Superior temporal gyrus (tissue), 1 donor: ENCODE results near the gene PLEKHA5.

ENCODE experiments used
- DNase-seq: peaks from one replicate; pipeline ENCODE4 v3.0.0-alpha.2; 2016; ENCODE audit errors: extremely low spot score

Gene PLEKHA5

GRCh38 chr12:19130224-19131024 lies 891 bp downstream of the PLEKHA5 start:
- DNase-seq, result peak; percentile 42

DNA sequence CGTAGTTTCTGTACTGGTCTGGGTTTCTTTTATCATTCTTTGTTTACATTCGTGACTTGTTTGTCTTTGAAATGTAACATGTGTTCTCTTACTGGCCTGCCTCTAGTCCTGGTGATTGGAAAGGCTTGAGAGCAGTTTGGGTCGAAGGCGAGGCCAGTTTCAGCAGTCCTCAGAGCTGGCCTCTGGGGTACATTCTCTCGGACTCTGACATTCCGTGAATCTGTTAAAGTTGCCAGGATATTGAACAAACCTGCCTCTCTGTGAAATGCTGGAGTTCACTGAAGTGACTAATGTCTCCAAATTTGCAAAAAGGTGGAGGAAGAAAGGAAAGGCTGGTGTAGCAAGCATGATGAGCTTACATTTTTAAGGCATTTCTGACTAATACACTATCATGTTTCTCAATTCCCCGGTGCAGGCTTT lies 1.5 kb downstream of the PLEKHA5 start:
- DNase-seq, result peak; percentile 60

- no peak for DNase-seq
Measured at GRCh38 chr12:19138551-19138950, 9.0 kb downstream of the PLEKHA5 start.

DNA sequence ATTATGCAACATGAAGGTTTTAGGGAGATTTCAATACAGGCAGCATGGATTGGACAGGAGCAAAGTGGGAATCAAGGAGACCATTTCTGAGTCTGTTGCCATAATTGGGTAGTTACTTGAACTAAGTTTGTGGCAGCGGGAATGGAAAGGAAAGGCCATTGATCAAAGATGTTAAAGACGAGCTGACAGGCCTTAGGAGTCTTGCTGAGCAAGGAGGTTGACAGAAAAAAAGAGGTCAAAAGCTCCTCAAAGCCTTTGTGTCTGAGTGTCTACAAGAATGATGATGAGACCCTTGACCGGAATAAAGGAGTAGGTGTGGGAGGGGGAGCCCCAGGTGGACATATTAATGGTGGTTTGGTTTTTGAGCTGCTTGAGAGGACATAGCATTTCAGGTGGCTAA lies 9.4 kb downstream of the PLEKHA5 start:
- no peak for DNase-seq

- DNase-seq, result no peak
Measured at GRCh38 chr12:19139615-19140194, 10.2 kb downstream of the PLEKHA5 start.

GRCh38 chr12:19140381-19141236 lies 11.1 kb downstream of the PLEKHA5 start:
- DNase-seq, result no peak

DNA sequence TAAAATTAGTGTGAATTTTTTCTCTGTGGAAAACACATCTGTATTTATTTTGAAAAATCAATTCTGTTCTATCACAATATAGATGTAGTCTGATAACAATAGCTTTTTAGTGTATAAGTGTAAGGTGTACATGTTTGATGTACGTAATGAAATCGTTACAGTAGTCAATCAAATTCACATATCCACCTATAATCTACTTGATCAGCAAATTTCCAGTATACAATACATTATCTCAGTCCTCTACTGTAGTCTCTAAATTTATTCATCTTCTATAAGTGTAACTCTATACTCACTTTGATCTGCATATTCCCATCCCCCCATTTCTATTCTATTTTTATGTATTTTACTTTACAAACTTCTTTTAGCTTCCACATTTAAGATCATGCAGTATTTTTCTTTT lies 13.0 kb downstream of the PLEKHA5 start:
- no peak for DNase-seq

GRCh38 chr12:19144287-19144686 lies 14.8 kb downstream of the PLEKHA5 start:
- no peak for DNase-seq

GRCh38 chr12:19144985-19145384 lies 15.5 kb downstream of the PLEKHA5 start:
- no peak for DNase-seq

DNA sequence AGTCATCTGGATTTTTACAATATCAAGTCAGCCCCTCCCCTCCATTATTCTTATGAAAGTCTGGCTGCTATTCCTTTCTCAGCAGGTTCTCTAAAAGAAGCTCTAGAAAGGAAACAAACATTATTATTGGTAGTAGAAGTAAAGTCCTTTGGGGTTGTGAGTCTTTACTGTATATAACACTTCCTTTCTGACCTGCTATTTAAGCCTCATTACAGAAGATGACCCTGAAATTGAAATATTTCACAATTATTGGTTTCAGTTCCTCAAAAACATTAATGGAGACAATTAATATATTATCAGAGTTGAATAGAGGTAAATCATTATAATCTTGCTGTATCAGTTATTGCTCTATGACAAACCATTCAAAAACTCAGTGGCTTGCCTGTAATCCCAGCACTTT lies 19.3 kb downstream of the PLEKHA5 start:
- no peak for DNase-seq

DNA sequence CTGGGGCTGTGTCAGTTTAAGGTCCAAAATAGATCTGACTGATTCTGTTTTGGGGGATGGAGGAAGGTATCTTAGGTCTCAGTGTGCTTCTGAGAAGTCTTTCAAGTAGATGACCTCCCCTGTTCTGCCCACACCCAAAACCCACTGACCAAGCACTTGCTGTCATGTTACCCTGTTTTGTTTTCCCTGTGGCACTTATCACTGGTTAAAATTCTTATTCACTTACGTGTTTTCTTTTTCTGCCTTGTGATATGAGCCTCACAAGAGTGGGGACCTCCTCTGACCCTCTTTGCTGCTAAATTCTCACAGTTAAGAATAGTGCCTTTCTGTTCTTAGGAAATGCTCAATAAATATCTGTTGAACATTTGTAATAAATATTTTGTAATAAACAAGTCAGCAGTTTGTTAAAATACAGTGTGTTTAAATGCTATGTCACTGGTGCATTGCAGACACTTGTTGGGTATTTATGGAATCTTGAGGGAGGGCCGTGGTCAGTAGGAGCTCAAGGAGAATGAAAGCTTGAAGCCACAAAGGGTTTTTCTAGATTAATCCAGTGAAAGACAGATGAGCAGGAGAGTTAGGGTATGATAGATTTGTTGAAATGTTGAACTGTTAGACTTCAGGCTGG lies 20.9 kb downstream of the PLEKHA5 start:
- no peak for DNase-seq

DNA sequence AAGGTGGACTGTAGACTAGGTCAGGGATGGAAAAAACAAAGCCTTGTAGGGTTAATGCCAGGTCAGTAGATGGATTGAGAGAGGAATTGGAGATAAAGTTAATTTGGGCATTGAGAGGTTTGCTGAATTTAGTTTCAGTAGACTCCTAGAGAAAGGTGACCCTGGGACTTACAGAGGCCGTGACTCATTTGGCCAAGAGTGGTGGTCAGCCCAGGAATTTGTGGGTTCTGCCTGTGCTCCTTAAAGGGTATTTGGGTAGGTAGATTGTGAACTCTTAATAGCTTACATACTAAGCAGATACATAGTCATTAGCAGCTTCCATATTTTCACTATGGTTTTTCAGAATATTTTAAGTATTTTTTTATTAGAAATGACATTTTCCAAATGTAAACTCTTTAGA lies 21.8 kb downstream of the PLEKHA5 start:
- no peak for DNase-seq

GRCh38 chr12:19153396-19153795 lies 23.9 kb downstream of the PLEKHA5 start:
- DNase-seq, result no peak

DNA sequence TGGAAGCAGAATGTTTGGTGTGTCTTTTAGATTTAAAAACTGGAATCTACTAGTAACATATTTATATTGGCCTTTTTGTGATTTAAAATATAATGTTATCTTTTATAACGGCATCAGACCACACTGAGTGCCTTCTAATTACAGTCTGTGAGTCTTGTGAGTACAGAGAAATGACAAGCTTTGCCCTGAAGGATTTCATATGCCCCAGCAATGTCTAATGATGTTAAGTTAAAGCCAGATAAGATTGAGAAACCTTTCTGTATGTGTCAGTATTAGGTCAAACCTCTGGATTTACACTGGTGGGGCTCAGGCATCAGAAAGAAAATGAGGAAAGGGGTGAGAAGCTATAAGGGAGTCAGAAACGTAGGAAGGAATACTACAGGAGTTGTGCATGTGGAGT lies 25.2 kb downstream of the PLEKHA5 start:
- no peak for DNase-seq

DNA sequence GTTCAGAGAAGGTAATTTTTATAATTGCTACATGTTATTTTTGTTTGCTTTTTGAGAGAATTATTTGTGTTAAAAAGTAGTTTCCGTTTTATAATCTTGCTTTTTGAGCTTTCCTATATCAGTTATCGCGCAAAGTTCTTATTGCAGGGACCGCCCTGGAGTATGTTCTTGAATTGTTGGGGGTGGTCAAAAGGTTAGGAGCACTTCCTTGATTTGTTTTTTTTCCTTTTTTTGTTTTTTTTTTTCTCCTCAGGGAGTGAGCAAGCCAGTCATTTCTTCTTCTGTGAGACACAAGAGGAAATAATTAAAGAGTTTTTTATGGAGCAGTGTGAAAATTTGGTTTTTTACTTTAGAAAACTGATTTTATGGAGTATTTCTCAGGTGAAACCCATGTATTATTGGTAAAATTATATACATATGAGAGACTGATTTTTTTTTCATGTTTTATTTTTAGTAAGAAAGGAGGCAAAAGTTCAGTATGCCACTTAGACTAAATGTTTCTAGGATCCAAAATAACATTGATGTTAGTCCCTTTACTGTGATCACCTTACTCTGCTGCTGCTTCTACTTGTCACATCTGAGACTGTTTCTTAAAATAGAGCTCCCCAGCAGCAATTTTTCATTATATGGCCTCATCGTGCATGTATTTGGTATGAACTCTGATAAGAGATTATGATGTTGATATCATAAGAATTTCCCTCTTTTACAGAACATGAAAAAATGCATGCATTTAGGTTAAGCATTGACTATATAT lies 26.6 kb downstream of the PLEKHA5 start:
- no peak for DNase-seq

GRCh38 chr12:19158923-19159322 lies 29.4 kb downstream of the PLEKHA5 start:
- no peak for DNase-seq

GRCh38 chr12:19161216-19161615 lies 31.7 kb downstream of the PLEKHA5 start:
- no peak for DNase-seq

- DNase-seq, result no peak
Measured at GRCh38 chr12:19165451-19165850, 35.9 kb downstream of the PLEKHA5 start.

- no peak for DNase-seq
Measured at GRCh38 chr12:19166387-19166786, 36.9 kb downstream of the PLEKHA5 start.

- DNase-seq, result no peak
Measured at GRCh38 chr12:19166956-19167355, 37.4 kb downstream of the PLEKHA5 start.

- DNase-seq, result no peak
Measured at GRCh38 chr12:19167708-19168107, 38.2 kb downstream of the PLEKHA5 start.
